ENCODE data around the gene ATG4D. TPM values are rescaled to one million over a fixed set of nuclear protein-coding genes. Genes with fewer than 3 reads are reported as not detected.

ATG4D gene
- total RNA-seq, 2 experiments from 2014 or later, result 29.6 to 46.8 TPM

DNA sequence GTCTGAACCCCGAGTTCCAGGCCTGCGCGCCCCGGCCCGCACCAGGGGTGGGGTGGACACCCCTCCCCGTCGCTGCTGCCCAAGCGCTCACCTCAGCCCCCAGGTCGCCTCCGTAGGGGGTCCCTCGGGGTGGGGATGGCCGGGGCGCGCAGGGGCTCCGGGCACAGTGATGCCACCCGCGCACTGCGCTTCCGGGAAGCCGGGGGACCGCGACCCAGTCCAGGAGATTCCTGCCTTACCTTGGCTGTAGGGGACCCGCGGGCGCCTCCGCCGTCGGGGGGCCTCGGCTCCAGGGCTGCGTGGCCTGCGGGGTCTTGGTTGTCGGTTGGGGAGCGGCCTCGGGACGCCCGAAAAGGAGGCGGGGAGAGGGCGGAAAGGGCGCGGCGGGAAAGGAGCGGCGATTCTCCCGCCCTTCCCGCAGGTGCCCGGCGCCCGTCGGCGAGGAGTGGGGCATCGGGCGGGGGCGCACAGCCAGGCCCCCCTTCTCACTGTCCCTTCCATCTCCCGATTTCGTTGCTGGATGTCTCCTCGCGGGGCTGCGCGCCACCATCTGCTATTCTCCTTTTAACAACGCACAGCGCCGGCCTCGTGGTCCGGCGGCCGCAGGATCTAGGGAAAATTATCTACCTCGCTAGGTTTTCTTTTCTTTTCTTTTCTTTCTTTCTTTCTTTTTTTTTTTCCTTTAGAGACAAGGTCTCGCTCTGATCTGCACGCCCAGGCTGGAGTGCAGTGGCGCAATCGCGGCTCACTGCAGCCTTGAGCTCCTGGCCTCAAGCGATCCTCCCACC is 40.5 kb upstream of the ATG4D start, which contains the start of gene KEAP1:
Gene KEAP1 (minus strand): TSS at position 355 of the 788 bp plus-strand sequence. CDS start 3,323 bp downstream, outside the sequence.
- TF ChIP-seq, protein P1, sequence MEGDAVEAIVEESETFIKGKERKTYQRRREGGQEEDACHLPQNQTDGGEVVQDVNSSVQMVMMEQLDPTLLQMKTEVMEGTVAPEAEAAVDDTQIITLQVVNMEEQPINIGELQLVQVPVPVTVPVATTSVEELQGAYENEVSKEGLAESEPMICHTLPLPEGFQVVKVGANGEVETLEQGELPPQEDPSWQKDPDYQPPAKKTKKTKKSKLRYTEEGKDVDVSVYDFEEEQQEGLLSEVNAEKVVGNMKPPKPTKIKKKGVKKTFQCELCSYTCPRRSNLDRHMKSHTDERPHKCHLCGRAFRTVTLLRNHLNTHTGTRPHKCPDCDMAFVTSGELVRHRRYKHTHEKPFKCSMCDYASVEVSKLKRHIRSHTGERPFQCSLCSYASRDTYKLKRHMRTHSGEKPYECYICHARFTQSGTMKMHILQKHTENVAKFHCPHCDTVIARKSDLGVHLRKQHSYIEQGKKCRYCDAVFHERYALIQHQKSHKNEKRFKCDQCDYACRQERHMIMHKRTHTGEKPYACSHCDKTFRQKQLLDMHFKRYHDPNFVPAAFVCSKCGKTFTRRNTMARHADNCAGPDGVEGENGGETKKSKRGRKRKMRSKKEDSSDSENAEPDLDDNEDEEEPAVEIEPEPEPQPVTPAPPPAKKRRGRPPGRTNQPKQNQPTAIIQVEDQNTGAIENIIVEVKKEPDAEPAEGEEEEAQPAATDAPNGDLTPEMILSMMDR (conservative IDR thresholded peaks at IDR 0.05; ENCODE audit: low read length), result 0 out of 2 replicates have a peak, but pooled peaks have one; percentile 23
- no peak for TF ChIP-seq EZH2phosphoT487 (IDR thresholded peaks at IDR 0.05; ENCODE audit: borderline replicate concordance, low read depth, low read length)
- peaks cover 27% of the 10 kb centered on the region for H3K36me3 ChIP-seq (ENCODE audit: insufficient read depth, low read length)
- intact Hi-C loops (cut with micrococcal nuclease; ENCODE audit: unreplicated experiment), result loop anchor here (5.0 kb wide), 1 partner anchor 96 kb away; no protein-coding TSS in a partner anchor
- H3K79me2 ChIP-seq (ENCODE audit: insufficient read depth, low read depth, low read length), result peaks cover 43% of the 10 kb centered on the region
- no peaks in the 10 kb centered on the region for H3K9me3 ChIP-seq (ENCODE audit: low read length)
- peaks cover 17% of the 10 kb centered on the region for H3K4me1 ChIP-seq (ENCODE audit: insufficient read depth, low read length, poor library complexity, severe bottlenecking)
- peak; percentile 59 for DNase-seq (ENCODE audit: low spot score)
- H3K27ac ChIP-seq (ENCODE audit: low read depth, low read length, poor library complexity, severe bottlenecking), result peak within 1 kb of the TSS; percentile 75
- ChIA-PET POLR2A (interaction anchor here (0.7 kb wide), 2 partner anchors 142 to 1584 kb away, joined by 3 to 4 read pairs; no protein-coding TSS in a partner anchor), CTCF (ENCODE audit: unreplicated experiment) (no interaction called here)
- H3K9me2 ChIP-seq (ENCODE audit: insufficient read depth, low read length), result no peaks in the 10 kb centered on the region
- H3K4me2 ChIP-seq (ENCODE audit: low read length), result peak within 1 kb of the TSS; percentile 85
- H2AFZ ChIP-seq (ENCODE audit: low read length), result peak within 1 kb of the TSS; percentile 84
- H3K4me3 ChIP-seq (ENCODE audit: low read depth, low read length, poor library complexity, severe bottlenecking), result peak within 1 kb of the TSS; percentile 86
- TSS peak; percentile 91 for BruUV-seq (replicated peaks)
- no peaks in the 10 kb centered on the region for H4K20me1 ChIP-seq (ENCODE audit: insufficient read depth, low read length)

DNA sequence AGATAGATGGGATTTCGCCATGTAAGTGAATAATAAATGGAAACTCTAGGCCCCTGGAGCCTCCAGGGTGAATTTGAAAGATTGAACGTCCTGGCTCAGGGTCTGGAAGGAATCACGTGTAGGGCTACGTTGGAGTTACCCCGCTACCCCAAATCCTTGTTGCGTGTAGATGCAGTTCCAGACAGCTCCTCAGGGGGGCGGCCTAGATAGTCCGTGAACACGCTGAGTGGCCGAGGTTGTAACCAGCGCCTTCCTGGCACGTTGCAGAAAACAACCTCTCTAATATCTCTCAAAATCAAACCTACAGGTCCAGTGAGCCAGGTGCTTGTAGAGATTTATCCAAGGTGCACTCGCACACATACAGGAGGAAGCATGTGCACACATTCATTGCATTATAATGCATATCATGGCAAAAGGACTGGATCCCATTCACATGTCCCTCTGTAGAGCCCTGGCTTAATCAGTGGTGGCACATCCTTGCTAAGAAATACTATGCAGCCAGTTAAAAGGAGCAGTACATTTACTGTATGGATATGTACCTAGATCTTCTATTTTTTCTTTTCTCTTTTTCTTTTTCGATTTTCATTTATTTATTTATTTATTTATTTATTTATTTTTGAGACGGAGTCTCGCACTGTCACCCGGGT is 38.0 kb upstream of the ATG4D start:
- Histone ChIP-seq H3K9me2 (ENCODE audit: insufficient read depth, low read length) (no peaks in the 10 kb centered on the region), H4K20me1 (ENCODE audit: insufficient read depth, low read length) (no peaks in the 10 kb centered on the region), H3K4me3 (ENCODE audit: low read depth, low read length, poor library complexity, severe bottlenecking) (no peak overlapping the region), H3K9me3 (ENCODE audit: low read length) (no peaks in the 10 kb centered on the region), H3K4me1 (ENCODE audit: insufficient read depth, low read length, poor library complexity, severe bottlenecking) (peaks cover 20% of the 10 kb centered on the region), H3K79me2 (ENCODE audit: insufficient read depth, low read depth, low read length) (peaks cover 18% of the 10 kb centered on the region), H3K4me2 (ENCODE audit: low read length) (no peak overlapping the region), H3K36me3 (ENCODE audit: insufficient read depth, low read length) (peaks cover 5% of the 10 kb centered on the region; the same call in 1 of the 2 replicates), H2AFZ (ENCODE audit: low read length) (no peak overlapping the region), H3K27ac (ENCODE audit: low read depth, low read length, poor library complexity, severe bottlenecking) (no peak overlapping the region)
- DNase-seq (ENCODE audit: low spot score), result peak; percentile 81
- no TSS peak for BruUV-seq (replicated peaks)
- intact Hi-C loops (cut with micrococcal nuclease; ENCODE audit: unreplicated experiment), result no loop called here
- CTCF ChIA-PET (ENCODE audit: unreplicated experiment), result no interaction called here
- POLR2A ChIA-PET, result interaction anchor here (0.7 to 1.0 kb wide), 3 partner anchors 20 to 61 kb away, joined by 3 to 5 read pairs (median 4); no protein-coding TSS in a partner anchor
- no peak for TF ChIP-seq EZH2phosphoT487 (IDR thresholded peaks at IDR 0.05; ENCODE audit: borderline replicate concordance, low read depth, low read length)
- TF ChIP-seq, protein P1 (conservative IDR thresholded peaks at IDR 0.05; ENCODE audit: low read length), result peak; percentile 88

All from OCI-LY7 (cell line).